HG03439 (cell line): ENCODE results near the gene KIAA0408.

Experiments used
- ATAC-seq: cut with Tn5 transposase; IDR thresholded peaks from one replicate; pipeline ENCODE4 v1.9.1; 2021; ENCODE audit warnings: mild to moderate bottlenecking, moderate library complexity; ENCODE audit not compliant: unreplicated experiment

Gene KIAA0408

GRCh38 chr6:127459231-127459641 is at the start of gene KIAA0408:
Gene KIAA0408 (minus strand): TSS chr6:127459389. CDS start chr6:127453981, 5,408 bp downstream.
- ATAC-seq, result no peak

GRCh38 chr6:127506894-127507293 is 47.7 kb upstream of the KIAA0408 start:
- no peak for ATAC-seq

GRCh38 chr6:127503022-127503421 is 43.8 kb upstream of the KIAA0408 start:
- no peak for ATAC-seq

GRCh38 chr6:127497410-127497809 is 38.2 kb upstream of the KIAA0408 start:
- ATAC-seq, result no peak

GRCh38 chr6:127496471-127496870 is 37.3 kb upstream of the KIAA0408 start:
- ATAC-seq, result no peak

GRCh38 chr6:127494240-127494767 is 35.1 kb upstream of the KIAA0408 start:
- ATAC-seq, result no peak

- ATAC-seq, result no peak
Measured at GRCh38 chr6:127489248-127489647, 30.1 kb upstream of the KIAA0408 start.

GRCh38 chr6:127486934-127487333 is 27.7 kb upstream of the KIAA0408 start:
- no peak for ATAC-seq

GRCh38 chr6:127484212-127484863 is 25.1 kb upstream of the KIAA0408 start:
- ATAC-seq, result peak; percentile 100

- peak; percentile 9 for ATAC-seq
Measured at GRCh38 chr6:127483399-127484055, 24.3 kb upstream of the KIAA0408 start.

- no peak for ATAC-seq
Measured at GRCh38 chr6:127482325-127482724, 23.1 kb upstream of the KIAA0408 start.

- no peak for ATAC-seq
Measured at GRCh38 chr6:127481628-127482027, 22.4 kb upstream of the KIAA0408 start.

GRCh38 chr6:127481111-127481510 is 21.9 kb upstream of the KIAA0408 start:
- no peak for ATAC-seq

GRCh38 chr6:127477658-127478057 is 18.5 kb upstream of the KIAA0408 start:
- ATAC-seq, result no peak

GRCh38 chr6:127475823-127476176 is 16.6 kb upstream of the KIAA0408 start:
- ATAC-seq, result no peak

- no peak for ATAC-seq
Measured at GRCh38 chr6:127475135-127475822, 16.1 kb upstream of the KIAA0408 start.

GRCh38 chr6:127471379-127472255 is 12.4 kb upstream of the KIAA0408 start:
- ATAC-seq, result no peak

- ATAC-seq, result no peak
Measured at GRCh38 chr6:127468936-127469335, 9.7 kb upstream of the KIAA0408 start.

- no peak for ATAC-seq
Measured at GRCh38 chr6:127466416-127466815, 7.2 kb upstream of the KIAA0408 start.

- peak; percentile 85 for ATAC-seq
Measured at GRCh38 chr6:127464881-127465459, 5.8 kb upstream of the KIAA0408 start.
